ENCODE measurements around the gene APLF.
"Not testable (repeated sequence)": the region's sequence is repeated elsewhere in the genome, so short reads cannot be mapped to it uniquely, and the experiment has no call there.

The APLF gene

DNA sequence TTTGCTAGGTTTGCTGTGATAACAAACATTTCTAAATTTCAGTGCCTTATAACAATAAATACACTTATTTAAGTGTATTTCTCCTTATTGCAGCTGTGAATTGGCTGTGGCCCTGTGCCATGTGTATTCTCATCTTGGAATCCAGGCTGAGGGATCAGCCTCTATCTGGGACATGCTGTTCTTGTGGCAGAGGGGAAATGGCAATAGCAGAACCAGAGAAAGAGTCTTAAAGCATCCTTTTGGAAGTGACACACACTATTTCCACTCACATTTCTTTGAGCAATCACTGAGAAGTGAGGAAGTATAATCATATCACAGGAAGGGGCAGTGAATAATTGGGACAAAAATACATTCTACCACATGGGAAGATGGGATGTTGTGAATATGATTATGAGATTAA, 109.8 kb downstream of the APLF start:
- H3K27ac Mint-ChIP-seq, result no peak overlapping the region
- peaks cover 12% of the 10 kb centered on the region for H3K36me3 Mint-ChIP-seq (ENCODE audit: low read depth)
- intact Hi-C loops (cut with micrococcal nuclease), result no loop called here
- H3K4me1 Mint-ChIP-seq (ENCODE audit: low read depth), result no peaks in the 10 kb centered on the region
- no peaks in the 10 kb centered on the region for H3K27me3 Mint-ChIP-seq
- no peak overlapping the region for H3K4me3 Mint-ChIP-seq
- H3K9me3 Mint-ChIP-seq, result no peaks in the 10 kb centered on the region

DNA sequence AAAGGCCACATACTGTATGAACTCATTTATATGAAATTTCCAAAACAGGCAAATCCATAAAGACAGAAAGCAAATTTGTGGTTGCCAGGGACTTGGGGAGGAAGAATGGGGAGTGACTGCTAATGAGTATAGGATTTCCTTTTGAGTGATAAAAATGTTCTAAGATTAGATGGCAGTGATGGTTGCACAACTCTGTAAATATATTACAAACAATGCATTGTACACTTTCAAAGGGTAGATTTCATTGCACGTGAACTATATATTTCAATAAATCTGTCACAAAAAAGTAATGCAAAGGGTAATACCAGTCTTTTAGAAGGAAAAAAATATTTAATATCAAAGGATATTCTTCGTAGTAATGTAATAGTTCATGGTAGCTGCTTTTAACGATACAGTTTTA, 112.3 kb downstream of the APLF start:
- no peak overlapping the region for H3K27ac Mint-ChIP-seq
- H3K27me3 Mint-ChIP-seq, result no peaks in the 10 kb centered on the region
- no peaks in the 10 kb centered on the region for H3K9me3 Mint-ChIP-seq
- H3K4me3 Mint-ChIP-seq, result no peak overlapping the region
- H3K36me3 Mint-ChIP-seq (ENCODE audit: low read depth), result peaks cover 12% of the 10 kb centered on the region
- no peaks in the 10 kb centered on the region for H3K4me1 Mint-ChIP-seq (ENCODE audit: low read depth)
- intact Hi-C loops (cut with micrococcal nuclease), result loop anchor here (5.0 kb wide), 1 partner anchor 42 kb away; no protein-coding TSS in a partner anchor

DNA sequence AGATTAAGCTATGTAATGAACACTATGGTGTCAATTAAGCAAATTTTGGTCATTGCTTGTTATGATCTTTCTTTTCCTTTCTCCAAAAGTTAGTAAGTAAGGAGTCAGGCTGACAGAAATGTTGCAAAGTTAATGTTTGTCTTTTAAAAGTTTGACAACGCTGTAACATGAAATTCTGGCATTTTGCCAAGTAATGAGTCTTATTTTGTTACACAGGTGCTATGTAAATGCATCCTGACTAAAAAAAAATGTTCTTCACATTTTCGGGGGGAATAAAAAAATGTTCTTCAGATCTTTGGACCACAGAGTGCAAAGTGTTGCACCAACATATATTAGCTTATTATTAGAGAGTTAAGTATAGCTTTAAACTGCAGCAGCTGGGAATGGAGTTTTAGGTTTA, 121.2 kb downstream of the APLF start:
- intact Hi-C loops (cut with micrococcal nuclease), result no loop called here
- H3K27me3 Mint-ChIP-seq, result no peaks in the 10 kb centered on the region
- no peaks in the 10 kb centered on the region for H3K9me3 Mint-ChIP-seq
- no peak overlapping the region for H3K27ac Mint-ChIP-seq
- H3K4me1 Mint-ChIP-seq (ENCODE audit: low read depth), result peaks cover 8% of the 10 kb centered on the region
- H3K36me3 Mint-ChIP-seq (ENCODE audit: low read depth), result peaks cover 6% of the 10 kb centered on the region
- no peak overlapping the region for H3K4me3 Mint-ChIP-seq

DNA sequence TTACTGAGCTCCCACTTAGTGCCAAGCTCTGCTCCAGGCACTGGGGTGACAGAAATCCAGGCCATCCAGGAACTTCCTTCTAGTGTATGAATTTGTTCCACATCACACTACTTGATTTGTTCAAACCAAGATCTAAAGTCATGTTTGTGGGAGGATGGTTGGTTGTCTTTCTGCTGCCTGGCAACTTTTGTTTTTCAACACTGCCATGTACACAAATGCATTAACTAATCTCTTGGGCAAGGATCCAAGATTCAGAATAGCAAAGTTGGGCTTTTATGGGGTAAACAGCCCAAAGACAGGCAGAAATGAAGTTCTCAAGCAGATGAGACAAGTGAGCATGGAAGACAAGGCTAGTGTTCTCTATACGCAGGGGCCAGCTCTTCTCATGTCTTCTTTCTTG, 122.6 kb downstream of the APLF start:
- no peaks in the 10 kb centered on the region for H3K9me3 Mint-ChIP-seq
- H3K4me1 Mint-ChIP-seq (ENCODE audit: low read depth), result peaks cover 15% of the 10 kb centered on the region
- H3K4me3 Mint-ChIP-seq, result no peak overlapping the region
- no peaks in the 10 kb centered on the region for H3K27me3 Mint-ChIP-seq
- H3K27ac Mint-ChIP-seq, result no peak overlapping the region
- intact Hi-C loops (cut with micrococcal nuclease), result loop anchor here (5.0 kb wide), 1 partner anchor 98 kb away; no protein-coding TSS in a partner anchor
- H3K36me3 Mint-ChIP-seq (ENCODE audit: low read depth), result peaks cover 6% of the 10 kb centered on the region

GRCh38 chr2:68590702-68591101, 123.3 kb downstream of the APLF start:
- no peak overlapping the region for H3K27ac Mint-ChIP-seq
- intact Hi-C loops (cut with micrococcal nuclease), result loop anchor here (5.0 kb wide), 1 partner anchor 98 kb away; no protein-coding TSS in a partner anchor
- H3K9me3 Mint-ChIP-seq, result no peaks in the 10 kb centered on the region
- H3K27me3 Mint-ChIP-seq, result no peaks in the 10 kb centered on the region
- H3K36me3 Mint-ChIP-seq (ENCODE audit: low read depth), result peaks cover 6% of the 10 kb centered on the region
- peaks cover 15% of the 10 kb centered on the region for H3K4me1 Mint-ChIP-seq (ENCODE audit: low read depth)
- H3K4me3 Mint-ChIP-seq, result no peak overlapping the region

DNA sequence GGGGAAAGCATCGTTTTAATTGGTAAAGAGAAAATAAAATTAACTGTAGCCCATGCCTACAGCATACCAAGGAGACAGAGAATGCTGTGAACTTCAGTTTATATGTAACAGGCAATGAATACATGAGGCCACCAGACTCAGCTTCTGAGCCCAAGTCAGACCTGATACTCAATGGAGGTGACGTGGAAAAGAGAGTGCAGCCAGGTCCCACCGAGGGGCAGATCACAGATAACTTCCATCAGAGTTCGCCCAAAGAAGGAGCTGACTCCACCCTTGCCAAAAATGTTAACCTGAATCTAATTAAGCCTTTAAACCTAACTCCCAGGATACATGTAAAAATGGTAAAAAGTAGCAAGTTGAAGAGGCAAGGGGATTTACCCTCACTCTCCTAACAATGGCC, 123.8 kb downstream of the APLF start:
- peaks cover 6% of the 10 kb centered on the region for H3K36me3 Mint-ChIP-seq (ENCODE audit: low read depth)
- H3K27me3 Mint-ChIP-seq, result no peaks in the 10 kb centered on the region
- no peak overlapping the region for H3K4me3 Mint-ChIP-seq
- no peaks in the 10 kb centered on the region for H3K9me3 Mint-ChIP-seq
- peaks cover 15% of the 10 kb centered on the region for H3K4me1 Mint-ChIP-seq (ENCODE audit: low read depth)
- H3K27ac Mint-ChIP-seq, result no peak overlapping the region
- intact Hi-C loops (cut with micrococcal nuclease), result loop anchor here (5.0 kb wide), 1 partner anchor 99 kb away; no protein-coding TSS in a partner anchor

DNA sequence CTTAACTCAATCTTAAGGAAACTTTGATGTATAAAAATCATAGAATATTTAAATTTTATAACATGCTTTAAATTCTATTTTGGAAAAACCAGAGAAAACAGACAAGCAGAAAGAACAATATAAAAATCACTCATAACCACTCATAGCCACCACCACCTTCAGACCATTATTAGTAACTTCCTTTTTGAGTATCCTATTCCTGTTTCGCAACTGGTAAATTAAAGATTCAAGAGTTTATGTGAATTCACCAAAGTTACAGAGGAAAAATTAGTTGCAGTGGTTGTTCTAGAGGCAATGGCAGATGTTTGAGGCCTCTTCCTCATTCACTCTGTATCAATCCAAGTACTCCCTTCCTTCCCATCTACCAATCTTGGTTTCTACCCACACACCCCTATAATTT, 126.7 kb downstream of the APLF start:
- no peaks in the 10 kb centered on the region for H3K27me3 Mint-ChIP-seq
- intact Hi-C loops (cut with micrococcal nuclease), result loop anchor here (5.0 kb wide), 1 partner anchor 102 kb away; no protein-coding TSS in a partner anchor
- H3K4me1 Mint-ChIP-seq (ENCODE audit: low read depth), result peaks cover 15% of the 10 kb centered on the region
- H3K27ac Mint-ChIP-seq, result no peak overlapping the region
- no peaks in the 10 kb centered on the region for H3K9me3 Mint-ChIP-seq
- peaks cover 3% of the 10 kb centered on the region for H3K36me3 Mint-ChIP-seq (ENCODE audit: low read depth)
- H3K4me3 Mint-ChIP-seq, result no peak overlapping the region

DNA sequence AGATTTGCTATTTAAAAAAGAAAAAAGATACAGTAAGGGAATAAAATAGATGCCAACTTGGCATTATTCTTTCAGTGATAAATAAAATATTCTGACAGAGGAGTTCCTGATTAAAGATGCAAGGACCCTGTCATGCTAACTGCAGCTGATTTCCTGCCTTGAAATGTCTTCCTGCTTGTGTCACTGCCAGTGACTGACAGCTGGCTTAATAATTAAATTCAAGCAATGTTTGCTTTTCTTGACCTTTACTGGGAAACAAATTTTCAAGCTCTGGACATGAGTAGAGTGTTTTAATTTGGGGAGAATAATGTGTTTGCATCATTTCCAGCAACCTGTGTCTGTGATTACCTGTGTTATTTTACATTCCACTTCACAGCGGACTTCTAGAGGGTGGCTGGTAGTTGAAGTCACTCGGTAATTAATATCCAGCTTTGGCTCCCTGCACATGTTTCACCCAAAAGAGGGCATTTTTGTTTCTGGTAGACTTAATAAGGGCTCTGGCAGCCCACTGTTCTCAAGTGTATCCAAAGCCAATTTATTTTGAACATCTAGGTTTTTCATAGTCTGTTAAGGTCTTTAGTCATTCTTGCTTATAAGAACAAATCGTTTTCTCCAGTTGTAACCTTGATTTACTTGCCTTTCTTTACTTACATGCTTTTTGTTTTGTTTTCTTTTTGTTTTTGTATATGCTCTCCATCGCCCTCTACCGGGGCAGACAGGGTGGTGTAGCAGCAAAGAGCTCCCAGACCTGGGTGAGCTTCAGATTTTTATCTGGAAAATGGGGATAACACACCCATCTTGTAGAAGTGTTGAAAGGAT, 127.5 kb downstream of the APLF start:
- Mint-ChIP-seq H3K9me3 (peaks cover 7% of the 10 kb centered on the region), H3K36me3 (ENCODE audit: low read depth) (no peaks in the 10 kb centered on the region), H3K4me3 (no peak overlapping the region), H3K27ac (no peak overlapping the region), H3K4me1 (ENCODE audit: low read depth) (peaks cover 15% of the 10 kb centered on the region), H3K27me3 (no peaks in the 10 kb centered on the region)
- intact Hi-C loops (cut with micrococcal nuclease), result loop anchor here (5.0 kb wide), 1 partner anchor 103 kb away; no protein-coding TSS in a partner anchor

DNA sequence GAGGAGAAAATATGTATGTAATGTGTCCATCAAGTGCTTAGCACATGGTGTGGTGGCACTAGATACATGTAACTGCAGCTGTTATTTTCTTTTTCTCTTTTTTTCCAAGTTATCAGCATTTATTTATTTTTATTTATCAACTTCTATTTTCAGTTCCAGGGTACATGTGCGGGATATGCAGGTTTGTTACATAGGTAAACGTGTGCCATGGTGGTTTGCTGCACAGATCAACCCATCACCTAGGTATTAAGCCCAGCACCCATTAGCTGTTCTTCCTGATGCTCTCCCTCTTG, 128.1 kb downstream of the APLF start:
- H3K36me3 Mint-ChIP-seq (ENCODE audit: low read depth); H3K27ac Mint-ChIP-seq; H3K27me3 Mint-ChIP-seq; H3K4me3 Mint-ChIP-seq; intact Hi-C loops (cut with micrococcal nuclease): not testable (repeated sequence)
- Mint-ChIP-seq H3K4me1 (ENCODE audit: low read depth) (peaks cover 15% of the 10 kb centered on the region), H3K9me3 (peaks cover 12% of the 10 kb centered on the region)

GRCh38 chr2:68600495-68600894, 133.1 kb downstream of the APLF start:
- intact Hi-C loops (cut with micrococcal nuclease); H3K4me3 Mint-ChIP-seq; H3K36me3 Mint-ChIP-seq (ENCODE audit: low read depth); H3K27ac Mint-ChIP-seq; H3K4me1 Mint-ChIP-seq (ENCODE audit: low read depth); H3K27me3 Mint-ChIP-seq: not testable (repeated sequence)
- H3K9me3 Mint-ChIP-seq, result peaks cover 13% of the 10 kb centered on the region

DNA sequence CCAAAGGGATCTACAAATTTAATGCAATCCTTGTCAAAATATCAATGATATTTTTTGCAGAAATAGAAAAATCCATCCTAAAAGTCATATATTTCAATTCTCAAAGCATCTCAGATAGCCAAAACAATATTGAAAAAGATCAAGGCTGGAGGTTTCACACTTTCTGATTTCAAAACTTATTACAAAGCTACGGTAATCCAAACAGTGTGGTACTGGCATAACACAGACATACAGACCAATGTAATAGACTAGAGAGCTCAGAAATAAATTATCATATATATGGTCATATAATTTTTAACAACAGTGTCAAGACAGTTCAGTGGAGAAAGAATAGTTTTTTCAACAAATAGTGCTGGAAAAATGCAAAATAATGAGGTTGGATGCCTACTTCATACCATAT, 135.7 kb downstream of the APLF start:
- Mint-ChIP-seq H3K27ac (no peak overlapping the region), H3K4me3 (no peak overlapping the region), H3K4me1 (ENCODE audit: low read depth) (no peaks in the 10 kb centered on the region), H3K9me3 (peaks cover 13% of the 10 kb centered on the region), H3K36me3 (ENCODE audit: low read depth) (no peaks in the 10 kb centered on the region), H3K27me3 (no peaks in the 10 kb centered on the region)
- intact Hi-C loops (cut with micrococcal nuclease), result no loop called here

DNA sequence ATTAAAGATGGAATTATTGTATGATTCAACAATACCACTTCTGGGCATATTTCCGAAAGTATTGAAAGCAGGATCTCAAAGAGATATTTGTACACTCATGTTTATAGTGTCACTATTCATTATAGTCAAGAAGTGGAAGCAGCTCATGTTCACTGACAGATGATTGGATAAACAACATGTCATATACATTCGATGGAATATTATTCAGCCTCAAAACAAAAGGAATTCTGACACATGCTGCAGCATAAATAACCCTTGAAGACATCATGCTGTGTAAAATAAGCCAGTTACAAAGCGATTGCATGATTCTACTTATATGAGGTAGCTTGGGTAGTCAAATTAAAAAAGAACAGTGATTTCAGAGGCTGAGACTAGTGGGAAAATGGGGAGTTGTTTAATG, 136.7 kb downstream of the APLF start:
- Mint-ChIP-seq H3K27me3 (no peaks in the 10 kb centered on the region), H3K36me3 (ENCODE audit: low read depth) (no peaks in the 10 kb centered on the region), H3K4me3 (no peak overlapping the region), H3K9me3 (peaks cover 13% of the 10 kb centered on the region), H3K4me1 (ENCODE audit: low read depth) (no peaks in the 10 kb centered on the region), H3K27ac (no peak overlapping the region)
- intact Hi-C loops (cut with micrococcal nuclease), result no loop called here

DNA sequence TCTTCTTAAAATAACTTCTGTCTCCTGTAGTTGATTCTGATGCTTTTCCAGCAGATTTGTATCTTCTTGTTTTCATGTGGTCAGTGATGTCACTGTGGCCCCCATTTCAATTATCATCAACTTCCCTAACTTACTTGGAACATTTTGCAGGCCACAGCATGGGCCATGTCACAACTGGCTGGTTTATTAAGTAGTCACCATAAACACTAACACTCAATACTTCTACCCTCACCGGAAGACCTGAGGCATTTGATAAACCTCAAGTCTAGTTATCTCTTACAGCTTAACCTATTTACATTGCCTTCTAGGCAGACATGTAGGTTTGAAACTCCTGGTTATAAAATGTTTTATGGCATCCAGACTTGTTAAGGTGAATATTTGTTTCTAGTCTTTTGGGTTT, 138.6 kb downstream of the APLF start:
- H3K4me1 Mint-ChIP-seq (ENCODE audit: low read depth), result no peaks in the 10 kb centered on the region
- H3K27ac Mint-ChIP-seq, result no peak overlapping the region
- no peak overlapping the region for H3K4me3 Mint-ChIP-seq

GRCh38 chr2:68606759-68607158, 139.4 kb downstream of the APLF start:
- Mint-ChIP-seq H3K4me1 (ENCODE audit: low read depth) (no peaks in the 10 kb centered on the region), H3K36me3 (ENCODE audit: low read depth) (no peaks in the 10 kb centered on the region), H3K27ac (no peak overlapping the region), H3K4me3 (no peak overlapping the region), H3K9me3 (peaks cover 15% of the 10 kb centered on the region), H3K27me3 (no peaks in the 10 kb centered on the region)
- intact Hi-C loops (cut with micrococcal nuclease), result no loop called here

More for the DNA sequence above, 138.6 kb downstream of the APLF start:
- H3K36me3 Mint-ChIP-seq (ENCODE audit: low read depth), result no peaks in the 10 kb centered on the region
- intact Hi-C loops (cut with micrococcal nuclease), result no loop called here
- H3K27me3 Mint-ChIP-seq, result no peaks in the 10 kb centered on the region
- peaks cover 11% of the 10 kb centered on the region for H3K9me3 Mint-ChIP-seq

GRCh38 chr2:68607837-68608236, 140.5 kb downstream of the APLF start:
- Mint-ChIP-seq H3K4me3 (no peak overlapping the region), H3K4me1 (ENCODE audit: low read depth) (no peaks in the 10 kb centered on the region), H3K36me3 (ENCODE audit: low read depth) (no peaks in the 10 kb centered on the region), H3K9me3 (peaks cover 24% of the 10 kb centered on the region), H3K27ac (no peak overlapping the region), H3K27me3 (no peaks in the 10 kb centered on the region)
- intact Hi-C loops (cut with micrococcal nuclease), result no loop called here
